Activated T-helper 2 cell treated with anti-CD3 and anti-CD28 coated beads, Interferon-gamma antibody, Interleukin-2, Interleukin-4, amounts not matched to agents 10 μg/mL and 5 μg/mL and 100 μg/mL, durations not matched to agents 14 hours and 24 hours and 36 hours (primary cell): ENCODE measurements around the gene KIF1B. TPM values are rescaled to one million over a fixed set of nuclear protein-coding genes. Genes with fewer than 3 reads are reported as not detected.
"Not testable (repeated sequence)": the region's sequence is repeated elsewhere in the genome, so short reads cannot be mapped to it uniquely, and the experiment has no call there.

Source experiments
- DNase-seq: peaks from one replicate; pipeline ENCODE4 v3.0.0; 2021; ENCODE audit warnings: low spot score
- H3K27ac Mint-ChIP-seq: one replicate; pipeline ENCODE4 v1.8.0; 2021; ENCODE audit warnings: mixed read lengths
- H3K27me3 Mint-ChIP-seq: one replicate; pipeline ENCODE4 v1.8.0; 2021; ENCODE audit warnings: low read depth, mixed read lengths
- H3K36me3 Mint-ChIP-seq: one replicate; pipeline ENCODE4 v1.8.0; 2021; ENCODE audit warnings: low read depth, mixed read lengths
- H3K4me1 Mint-ChIP-seq: one replicate; pipeline ENCODE4 v1.8.0; 2021; ENCODE audit warnings: low read depth, mixed read lengths
- H3K4me3 Mint-ChIP-seq: one replicate; pipeline ENCODE4 v1.8.0; 2021; ENCODE audit warnings: low read depth, mild to moderate bottlenecking, moderate library complexity, mixed read lengths
- H3K9me3 Mint-ChIP-seq: one replicate; pipeline ENCODE4 v1.8.0; 2021; ENCODE audit warnings: mixed read lengths
- intact Hi-C: fragments of 100-400 bp; cut with micrococcal nuclease; formaldehyde crosslinking; loops from one replicate; pipeline ENCODE4 v1.15.1; 2023
- total RNA-seq: library from RNA; stranded (reverse); gene quantifications from 2 replicates; pipeline ENCODE4 v1.2.3, GENCODE V29; 2022

Gene KIF1B
- total RNA-seq, 1 donor from 2014 or later = 21.9 TPM

GRCh38 chr1:10252508-10252907 lies 42.1 kb downstream of the KIF1B start:
- H3K27ac Mint-ChIP-seq = no peak overlapping the region
- no peak overlapping the region for H3K4me3 Mint-ChIP-seq
- no peaks in the 10 kb centered on the region for H3K36me3 Mint-ChIP-seq
- H3K27me3 Mint-ChIP-seq = no peaks in the 10 kb centered on the region
- no peak for DNase-seq
- no peaks in the 10 kb centered on the region for H3K9me3 Mint-ChIP-seq
- intact Hi-C loops = loop anchor here (5.0 kb wide), 1 partner anchor 35 kb away; no protein-coding TSS in a partner anchor
- peaks cover 11% of the 10 kb centered on the region for H3K4me1 Mint-ChIP-seq

DNA sequence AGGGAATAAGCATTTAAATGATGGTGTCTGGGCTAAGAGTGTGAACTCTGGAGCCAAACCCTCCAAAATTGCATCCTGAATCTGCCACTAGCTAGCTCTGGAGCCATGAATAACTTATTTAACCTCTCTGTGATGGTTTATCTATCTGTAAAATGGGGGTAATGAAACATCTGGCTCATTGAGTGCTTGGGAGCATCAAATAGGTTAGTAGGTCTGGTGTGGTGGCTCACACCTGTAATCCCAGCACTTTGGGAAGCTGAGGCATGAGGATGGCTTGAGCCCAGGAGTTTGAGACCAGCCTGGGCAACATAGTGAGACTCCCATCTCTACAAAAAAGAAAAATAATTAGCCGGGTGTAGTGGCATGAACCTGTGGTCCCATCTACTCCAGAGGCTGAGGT lies 42.8 kb downstream of the KIF1B start:
- Mint-ChIP-seq H3K4me1 (peaks cover 11% of the 10 kb centered on the region), H3K4me3 (no peak overlapping the region), H3K9me3 (no peaks in the 10 kb centered on the region), H3K27me3 (no peaks in the 10 kb centered on the region), H3K36me3 (no peaks in the 10 kb centered on the region), H3K27ac (no peak overlapping the region)
- intact Hi-C loops = loop anchor here (5.0 kb wide), 1 partner anchor 36 kb away; no protein-coding TSS in a partner anchor
- no peak for DNase-seq

DNA sequence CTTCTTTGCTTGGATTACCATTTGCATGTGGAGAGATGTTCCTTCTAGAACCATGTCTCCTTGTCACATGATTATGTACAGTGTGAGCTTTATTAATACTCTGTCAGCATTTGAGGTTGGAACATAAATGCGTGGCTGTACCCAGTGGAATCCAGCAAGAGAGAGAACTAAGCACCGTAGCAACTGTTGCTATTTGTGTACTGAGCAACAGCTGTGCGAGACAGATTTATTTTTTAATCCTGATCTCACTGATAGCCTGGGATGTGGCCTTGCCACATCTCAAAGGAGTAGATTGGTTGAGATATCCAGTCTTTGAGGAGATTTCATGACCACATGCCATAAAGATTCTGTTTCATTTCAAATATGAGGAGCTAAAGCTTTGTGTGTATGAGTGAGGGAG lies 43.4 kb downstream of the KIF1B start:
- H3K4me1 Mint-ChIP-seq = peaks cover 11% of the 10 kb centered on the region
- no peak overlapping the region for H3K27ac Mint-ChIP-seq
- H3K9me3 Mint-ChIP-seq = no peaks in the 10 kb centered on the region
- no peak overlapping the region for H3K4me3 Mint-ChIP-seq
- intact Hi-C loops = loop anchor here (5.0 kb wide), 1 partner anchor 36 kb away; no protein-coding TSS in a partner anchor
- no peak for DNase-seq
- H3K36me3 Mint-ChIP-seq = peaks cover 3% of the 10 kb centered on the region
- no peaks in the 10 kb centered on the region for H3K27me3 Mint-ChIP-seq

DNA sequence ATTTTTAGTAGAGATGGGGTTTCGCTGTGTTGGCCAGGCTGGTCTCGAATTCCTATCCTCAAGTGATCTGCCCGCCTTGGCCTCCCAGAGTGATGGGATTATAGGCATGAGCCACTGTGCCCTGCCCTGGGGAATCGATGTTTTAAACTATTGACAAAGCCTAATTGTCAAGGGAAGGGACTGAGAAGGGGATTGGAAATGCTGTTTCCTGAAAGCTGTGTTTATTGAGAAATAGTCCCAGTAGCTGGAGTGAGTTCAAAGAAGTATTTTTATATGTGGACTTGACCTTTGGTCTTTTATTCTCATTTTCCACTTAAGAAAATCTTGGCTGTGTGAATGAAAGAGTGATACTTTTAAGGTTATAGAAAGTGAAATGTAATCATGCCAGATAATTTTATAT lies 47.5 kb downstream of the KIF1B start:
- no peak for DNase-seq
- no peak overlapping the region for H3K27ac Mint-ChIP-seq
- intact Hi-C loops = no loop called here
- no peaks in the 10 kb centered on the region for H3K9me3 Mint-ChIP-seq
- H3K27me3 Mint-ChIP-seq = no peaks in the 10 kb centered on the region
- H3K4me1 Mint-ChIP-seq = peaks cover 8% of the 10 kb centered on the region
- H3K4me3 Mint-ChIP-seq = no peak overlapping the region
- peaks cover 20% of the 10 kb centered on the region for H3K36me3 Mint-ChIP-seq

DNA sequence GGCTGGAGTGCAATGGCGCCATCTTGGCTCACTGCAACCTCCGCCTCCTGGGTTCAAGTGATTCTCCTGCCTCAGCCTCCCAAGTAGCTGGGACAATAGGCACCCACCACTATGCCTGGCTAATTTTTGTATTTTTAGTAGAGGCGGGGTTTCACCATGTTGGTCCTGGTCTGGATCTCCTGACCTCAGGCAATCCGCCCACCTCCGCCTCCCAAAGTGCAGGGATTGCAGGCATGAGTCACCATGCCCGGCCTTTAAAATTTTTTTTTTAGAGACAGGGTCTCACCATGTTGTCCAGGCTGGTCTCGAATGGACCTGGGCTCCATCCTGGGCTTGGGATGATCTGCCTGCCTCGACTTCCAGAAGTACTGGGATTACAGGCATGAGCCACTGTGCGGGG lies 49.2 kb downstream of the KIF1B start:
- H3K27me3 Mint-ChIP-seq, H3K4me3 Mint-ChIP-seq, H3K27ac Mint-ChIP-seq, H3K9me3 Mint-ChIP-seq, intact Hi-C loops, DNase-seq, H3K4me1 Mint-ChIP-seq: not testable (repeated sequence)
- H3K36me3 Mint-ChIP-seq = peaks cover 34% of the 10 kb centered on the region

DNA sequence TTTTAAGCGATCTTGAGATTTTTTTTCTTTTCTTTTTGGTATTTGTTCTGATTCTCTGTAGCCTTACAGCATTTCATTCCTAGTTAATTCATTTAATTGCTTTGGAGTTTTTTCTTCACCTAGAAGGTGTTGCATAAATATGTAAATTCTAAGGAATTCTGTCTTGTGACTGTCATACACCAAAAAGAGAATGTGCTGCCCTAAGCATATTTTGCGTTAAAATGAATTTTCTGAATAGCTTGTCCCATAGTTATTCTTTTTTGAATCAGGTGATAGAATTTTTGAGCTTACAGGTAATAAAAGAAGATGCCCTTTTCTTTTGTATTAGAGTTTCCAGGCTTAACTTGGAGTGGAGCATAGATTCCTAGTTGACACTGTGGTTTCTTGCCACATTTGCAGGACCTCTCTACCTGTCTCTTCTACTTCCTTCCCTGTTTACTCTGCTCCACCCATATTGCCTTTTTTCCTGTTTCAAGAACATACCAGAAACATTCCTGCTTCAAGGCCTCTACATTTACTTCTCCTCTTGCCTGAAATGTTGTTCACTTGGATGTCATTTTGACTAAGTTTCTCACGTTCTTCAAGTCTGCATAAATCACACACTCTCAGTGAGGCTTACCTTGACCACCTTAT lies 53.2 kb downstream of the KIF1B start:
- no peak for DNase-seq
- H3K36me3 Mint-ChIP-seq = peaks cover 32% of the 10 kb centered on the region
- H3K4me1 Mint-ChIP-seq = peaks cover 6% of the 10 kb centered on the region
- no peaks in the 10 kb centered on the region for H3K27me3 Mint-ChIP-seq
- H3K27ac Mint-ChIP-seq = no peak overlapping the region
- no peaks in the 10 kb centered on the region for H3K9me3 Mint-ChIP-seq
- H3K4me3 Mint-ChIP-seq = no peak overlapping the region
- intact Hi-C loops = no loop called here

DNA sequence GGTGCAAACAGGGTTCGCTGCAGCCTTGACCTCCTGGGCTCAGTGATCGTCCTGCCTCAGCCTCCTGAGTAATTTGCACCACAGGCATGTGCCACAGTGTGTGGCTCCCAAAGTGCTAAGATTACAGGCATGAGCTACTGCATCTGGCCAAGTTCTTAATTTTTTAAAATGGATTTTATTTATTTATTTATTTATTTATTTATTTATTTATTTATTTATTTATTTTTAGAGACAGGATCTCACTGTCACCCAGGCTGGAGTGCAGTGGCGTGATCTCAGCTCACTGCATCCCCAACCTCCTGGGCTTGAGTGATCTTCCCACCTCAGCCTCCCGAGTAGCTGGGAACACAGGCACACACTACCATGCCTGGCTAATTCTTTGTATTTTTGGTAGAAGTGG lies 54.7 kb downstream of the KIF1B start:
- Mint-ChIP-seq H3K27me3 (no peaks in the 10 kb centered on the region), H3K4me3 (no peak overlapping the region), H3K4me1 (peaks cover 6% of the 10 kb centered on the region), H3K9me3 (no peaks in the 10 kb centered on the region), H3K36me3 (peaks cover 28% of the 10 kb centered on the region), H3K27ac (no peak overlapping the region)
- DNase-seq = no peak
- intact Hi-C loops = no loop called here

DNA sequence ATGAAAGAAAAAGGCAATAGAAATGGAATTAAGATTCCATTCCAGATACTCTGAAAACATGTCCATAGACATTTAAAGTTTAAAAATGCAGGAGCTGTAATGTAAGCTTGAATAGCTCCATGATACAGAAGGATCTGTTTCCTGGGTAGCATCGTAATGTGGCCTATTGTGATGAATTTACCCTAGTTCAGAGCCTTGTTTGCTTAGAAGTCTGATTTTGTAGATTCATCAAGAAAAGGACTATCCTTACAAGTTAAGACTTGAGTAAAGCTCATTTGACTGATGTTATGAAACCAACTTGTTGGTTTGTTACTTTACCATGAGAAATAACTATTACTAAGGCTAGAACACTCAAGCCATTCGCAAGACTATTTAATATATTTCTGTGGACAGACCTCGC lies 55.5 kb downstream of the KIF1B start:
- no peaks in the 10 kb centered on the region for H3K9me3 Mint-ChIP-seq
- H3K4me3 Mint-ChIP-seq = no peak overlapping the region
- H3K27me3 Mint-ChIP-seq = no peaks in the 10 kb centered on the region
- DNase-seq = no peak
- H3K27ac Mint-ChIP-seq = no peak overlapping the region
- intact Hi-C loops = no loop called here
- peaks cover 6% of the 10 kb centered on the region for H3K4me1 Mint-ChIP-seq
- peaks cover 28% of the 10 kb centered on the region for H3K36me3 Mint-ChIP-seq

- H3K9me3 Mint-ChIP-seq = no peaks in the 10 kb centered on the region
- H3K36me3 Mint-ChIP-seq = peaks cover 26% of the 10 kb centered on the region
- H3K4me3 Mint-ChIP-seq = no peak overlapping the region
- intact Hi-C loops = no loop called here
- DNase-seq = no peak
- H3K27ac Mint-ChIP-seq = no peak overlapping the region
- H3K4me1 Mint-ChIP-seq = peaks cover 6% of the 10 kb centered on the region
- H3K27me3 Mint-ChIP-seq = no peaks in the 10 kb centered on the region
Measured at GRCh38 chr1:10267319-10267718, 56.9 kb downstream of the KIF1B start.

DNA sequence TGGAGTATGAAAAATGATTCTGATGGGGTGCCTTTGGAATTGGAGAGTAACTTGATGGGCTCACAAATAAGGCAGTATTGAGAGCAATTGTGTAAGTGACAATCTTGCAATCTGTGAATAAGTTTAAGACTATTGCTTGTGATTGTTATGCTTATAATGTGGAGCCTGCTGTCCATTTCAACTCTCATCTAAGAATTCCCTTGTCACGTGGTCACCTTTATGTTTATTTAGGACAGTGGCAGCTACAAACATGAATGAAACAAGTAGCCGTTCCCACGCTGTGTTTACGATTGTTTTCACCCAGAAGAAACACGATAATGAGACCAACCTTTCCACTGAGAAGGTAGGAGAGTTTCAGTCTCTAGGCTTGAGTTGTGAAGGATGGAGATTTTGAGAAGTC lies 57.6 kb downstream of the KIF1B start:
- Mint-ChIP-seq H3K4me3 (no peak overlapping the region), H3K27me3 (no peaks in the 10 kb centered on the region), H3K27ac (no peak overlapping the region), H3K9me3 (no peaks in the 10 kb centered on the region), H3K36me3 (peaks cover 26% of the 10 kb centered on the region), H3K4me1 (peaks cover 8% of the 10 kb centered on the region)
- intact Hi-C loops = no loop called here
- DNase-seq = no peak

DNA sequence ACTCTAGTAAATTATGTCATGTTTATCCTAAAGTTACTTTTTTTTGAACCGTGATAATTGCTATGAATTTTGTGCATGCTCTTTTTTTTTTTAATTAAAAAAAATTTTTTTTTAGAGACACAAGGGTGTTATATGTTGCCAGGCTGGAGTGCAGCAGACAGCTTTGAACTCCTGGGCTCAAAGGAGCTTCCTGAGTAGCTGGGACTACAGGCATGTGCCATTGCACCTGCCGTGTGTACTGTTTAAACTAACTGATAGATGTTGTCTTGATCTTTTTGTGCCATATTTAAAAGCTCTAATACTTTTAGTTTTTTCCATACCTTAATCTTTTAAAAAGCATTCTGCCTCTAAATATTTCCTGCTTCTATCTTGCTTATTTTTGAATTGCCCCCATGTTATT lies 60.7 kb downstream of the KIF1B start:
- no peak for DNase-seq
- peaks cover 2% of the 10 kb centered on the region for H3K4me1 Mint-ChIP-seq
- intact Hi-C loops = no loop called here
- no peak overlapping the region for H3K27ac Mint-ChIP-seq
- no peak overlapping the region for H3K4me3 Mint-ChIP-seq
- H3K36me3 Mint-ChIP-seq = peaks cover 24% of the 10 kb centered on the region
- no peaks in the 10 kb centered on the region for H3K9me3 Mint-ChIP-seq
- H3K27me3 Mint-ChIP-seq = no peaks in the 10 kb centered on the region

DNA sequence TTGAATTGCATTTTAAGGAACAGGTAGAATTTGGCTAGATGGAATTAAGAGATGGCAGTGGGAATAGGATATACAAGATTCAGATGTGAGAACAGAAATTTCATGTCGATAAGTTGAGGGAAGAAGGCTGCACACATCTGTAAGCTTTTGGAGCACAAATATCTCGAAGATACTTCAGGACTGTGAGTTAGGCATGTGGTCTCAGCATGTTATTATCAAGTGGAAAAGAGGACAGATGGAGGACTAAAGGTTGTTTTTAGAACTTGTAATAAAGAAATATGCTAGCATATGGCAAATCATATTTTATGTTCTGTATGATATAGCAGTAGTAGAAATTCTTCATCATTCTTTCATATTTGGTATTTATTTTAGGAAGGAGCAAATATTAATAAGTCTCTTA lies 61.5 kb downstream of the KIF1B start:
- Mint-ChIP-seq H3K27ac (no peak overlapping the region), H3K4me3 (no peak overlapping the region), H3K27me3 (no peaks in the 10 kb centered on the region), H3K4me1 (peaks cover 2% of the 10 kb centered on the region), H3K9me3 (no peaks in the 10 kb centered on the region), H3K36me3 (peaks cover 29% of the 10 kb centered on the region)
- DNase-seq = no peak
- intact Hi-C loops = no loop called here

DNA sequence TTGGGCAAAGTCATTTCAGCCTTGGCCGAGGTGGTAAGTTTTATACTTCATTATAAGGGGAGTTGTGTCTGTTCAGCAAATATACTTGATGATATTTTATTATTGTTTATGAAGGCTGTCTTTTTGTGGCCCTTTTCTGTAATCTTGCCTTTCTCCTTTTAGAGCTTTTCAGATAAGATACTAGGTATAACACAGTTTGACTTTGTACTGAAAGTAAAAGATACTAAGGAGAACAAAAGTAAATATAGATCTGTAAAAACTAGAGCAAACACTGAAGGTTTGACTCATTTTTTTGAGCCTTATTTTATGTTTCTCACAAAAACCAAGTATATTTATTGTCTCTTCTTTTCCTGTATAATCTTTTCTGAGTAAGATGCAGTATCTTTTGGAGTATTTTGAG lies 61.9 kb downstream of the KIF1B start:
- Mint-ChIP-seq H3K9me3 (no peaks in the 10 kb centered on the region), H3K36me3 (peaks cover 29% of the 10 kb centered on the region), H3K27me3 (no peaks in the 10 kb centered on the region)

GRCh38 chr1:10278880-10279279 lies 68.5 kb downstream of the KIF1B start:
- no peak overlapping the region for H3K4me3 Mint-ChIP-seq
- intact Hi-C loops = no loop called here
- H3K36me3 Mint-ChIP-seq = peaks cover 40% of the 10 kb centered on the region
- H3K27ac Mint-ChIP-seq = no peak overlapping the region
- H3K27me3 Mint-ChIP-seq = no peaks in the 10 kb centered on the region
- H3K9me3 Mint-ChIP-seq = no peaks in the 10 kb centered on the region
- DNase-seq = no peak
- peaks cover 26% of the 10 kb centered on the region for H3K4me1 Mint-ChIP-seq

More for the DNA sequence above, 61.9 kb downstream of the KIF1B start:
- intact Hi-C loops = no loop called here
- Mint-ChIP-seq H3K4me3 (no peak overlapping the region), H3K27ac (peak overlapping the region; percentile 13), H3K4me1 (peaks cover 2% of the 10 kb centered on the region)
- no peak for DNase-seq
